Activated naive CD4-positive, alpha-beta T cell treated with anti-CD3 and anti-CD28 coated beads, Interleukin-2, amount 50 U/mL, for 16 hours (primary cell): ENCODE measurements around the gene PLCH2.
"Not testable (repeated sequence)": the region's sequence is repeated elsewhere in the genome, so short reads cannot be mapped to it uniquely, and the experiment has no call there.

Experiments
- DNase-seq: peaks from one replicate; pipeline ENCODE4 v3.0.0-alpha.2; 2020

The PLCH2 gene

DNA sequence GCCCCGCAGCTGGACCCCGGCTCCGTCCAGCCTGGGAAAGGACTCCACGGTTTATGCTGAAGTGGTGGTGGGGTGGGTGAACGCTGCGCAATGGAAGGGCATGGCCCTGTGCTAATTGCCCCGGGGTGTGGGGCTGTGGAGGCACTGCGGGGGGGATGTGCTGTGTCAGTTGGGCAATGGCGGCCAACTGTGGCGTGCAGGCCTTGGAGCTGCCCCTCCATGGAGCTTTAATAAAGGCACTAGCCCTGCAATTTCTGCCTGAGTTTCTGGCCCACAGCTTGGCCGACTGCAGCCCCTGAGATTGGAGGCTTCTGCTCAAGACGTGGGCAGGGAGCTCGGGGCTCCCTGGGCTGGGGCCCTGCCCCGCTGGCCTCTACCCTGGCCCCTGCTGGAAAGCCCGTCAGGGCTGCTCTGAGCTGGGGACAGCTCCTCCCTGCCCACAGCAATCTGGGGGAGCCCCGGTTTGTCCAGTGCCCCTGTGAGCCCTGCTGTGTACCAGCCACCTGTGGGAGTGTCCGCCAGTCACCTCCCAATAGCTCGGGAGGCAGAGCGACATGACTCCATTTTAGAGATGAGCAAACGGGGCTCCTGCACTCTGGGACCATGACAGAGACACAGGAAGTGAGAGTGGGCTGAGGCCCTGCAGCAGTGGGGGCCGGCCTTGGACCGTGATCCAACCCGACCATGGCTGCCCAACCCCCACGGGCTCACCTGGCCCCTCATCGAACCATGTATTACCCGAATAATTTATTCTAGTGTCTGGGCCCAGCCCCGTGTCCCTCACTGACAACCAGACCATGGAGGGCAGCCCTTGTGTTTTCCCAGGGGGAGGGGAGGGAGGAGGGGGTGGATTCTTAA lies 71.3 kb downstream of the PLCH2 start:
- peak; percentile 40 for DNase-seq

DNA sequence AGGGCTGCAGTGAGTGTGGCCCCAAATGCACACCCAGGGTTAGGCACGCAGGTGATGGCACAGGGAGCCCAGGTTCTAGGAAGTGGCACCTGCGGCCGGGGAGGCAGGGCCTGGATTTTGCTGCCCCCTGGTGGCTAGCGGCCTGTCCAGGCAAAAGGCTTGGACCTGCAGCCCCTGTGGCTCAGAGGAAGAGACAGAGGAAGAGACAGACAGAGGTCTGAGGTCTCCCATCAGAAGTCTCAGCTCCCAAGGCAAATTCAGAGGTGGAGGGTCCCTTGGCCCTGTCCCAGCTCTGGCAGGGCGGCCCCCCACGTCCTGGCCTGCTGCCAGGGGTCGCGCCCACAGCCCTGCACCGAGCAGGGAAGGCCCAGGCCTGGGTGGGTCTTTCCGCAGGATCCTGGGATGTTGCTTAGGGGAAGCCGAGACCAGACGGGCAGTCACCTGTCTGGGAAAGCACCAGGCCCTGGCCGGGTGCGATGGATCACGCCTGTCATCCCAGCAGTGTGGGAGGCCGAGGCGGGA lies 72.0 kb downstream of the PLCH2 start:
- peak; percentile 83 for DNase-seq

DNA sequence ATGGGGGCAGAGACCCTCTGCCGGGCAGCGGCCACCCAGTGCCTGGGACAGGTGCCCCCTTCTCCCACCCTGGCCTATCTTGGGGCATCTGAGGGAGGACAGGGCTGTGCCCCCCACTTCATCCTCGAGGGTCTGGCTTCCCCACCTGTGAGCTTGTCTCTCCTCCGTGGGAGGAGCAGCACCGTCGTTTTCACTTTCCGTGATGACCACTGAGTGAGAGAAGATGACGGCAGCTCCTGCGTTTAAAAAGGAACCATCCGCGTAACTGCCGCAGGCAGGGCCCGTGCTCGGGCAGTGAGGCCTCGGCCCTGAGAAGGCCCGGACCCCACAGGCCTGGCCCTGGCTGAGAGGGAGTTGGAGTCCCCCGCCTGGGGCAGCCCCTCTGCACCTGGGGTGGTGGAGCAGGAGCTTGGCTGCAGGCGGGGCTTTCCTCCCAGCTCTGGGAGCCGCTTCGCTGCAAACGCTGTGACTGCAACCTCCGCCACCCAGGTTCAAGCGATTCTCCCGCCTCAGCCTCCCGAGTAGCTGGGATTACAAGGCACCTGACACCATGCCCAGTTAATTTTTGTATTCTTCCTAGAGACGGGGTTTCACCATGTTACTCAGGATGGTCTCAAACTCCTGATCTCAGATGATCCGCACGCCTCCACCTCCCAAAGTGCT lies 73.4 kb downstream of the PLCH2 start:
- DNase-seq = not testable (repeated sequence)

DNA sequence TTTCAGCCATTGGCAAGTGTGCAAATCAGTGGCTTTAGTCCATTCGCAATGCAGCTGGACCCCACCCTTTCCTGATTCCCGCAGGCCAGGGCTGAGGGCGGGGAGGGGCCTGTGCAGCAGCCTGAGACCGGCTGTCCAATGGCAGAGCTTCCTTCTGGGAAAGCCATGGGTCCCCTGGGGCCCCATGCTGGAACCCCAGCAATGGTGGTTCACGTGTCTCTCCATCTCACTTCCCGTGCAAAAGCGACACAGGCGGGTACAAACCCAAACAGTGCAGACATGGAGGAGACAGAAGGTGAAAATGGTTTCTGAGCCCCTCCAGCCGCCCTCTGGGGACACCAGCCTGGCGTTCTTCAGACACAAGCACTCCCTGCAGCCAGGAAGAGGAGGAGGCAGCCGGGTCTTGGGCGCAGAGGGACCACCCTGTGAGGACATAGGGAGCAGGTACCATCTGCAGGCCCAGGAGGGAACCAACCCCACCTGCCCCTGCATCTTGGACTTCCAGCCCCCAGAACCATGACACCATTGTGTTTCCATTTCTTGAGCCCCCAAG lies 74.3 kb downstream of the PLCH2 start:
- DNase-seq = not testable (repeated sequence)

DNA sequence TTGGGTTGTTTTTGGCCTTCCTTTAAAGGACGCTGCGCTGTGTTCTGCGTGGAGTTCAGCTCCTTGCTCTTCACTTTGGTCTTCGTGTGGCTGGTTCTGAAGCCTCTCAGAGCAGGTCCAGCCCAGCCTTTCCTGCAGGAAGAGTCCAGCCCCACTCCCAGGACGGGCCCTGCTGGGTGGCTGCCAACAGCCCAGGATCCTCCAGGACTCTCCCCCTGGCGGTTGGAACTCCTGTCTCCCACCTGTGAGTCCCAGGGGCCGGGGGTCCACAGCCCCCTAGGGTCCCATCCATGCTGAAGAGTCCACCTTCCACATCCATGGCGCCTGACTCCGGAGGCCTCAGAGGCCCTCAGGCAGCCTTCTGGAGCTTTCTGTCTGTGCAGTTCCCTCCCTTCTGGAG lies 75.5 kb downstream of the PLCH2 start:
- not testable (repeated sequence) for DNase-seq

DNA sequence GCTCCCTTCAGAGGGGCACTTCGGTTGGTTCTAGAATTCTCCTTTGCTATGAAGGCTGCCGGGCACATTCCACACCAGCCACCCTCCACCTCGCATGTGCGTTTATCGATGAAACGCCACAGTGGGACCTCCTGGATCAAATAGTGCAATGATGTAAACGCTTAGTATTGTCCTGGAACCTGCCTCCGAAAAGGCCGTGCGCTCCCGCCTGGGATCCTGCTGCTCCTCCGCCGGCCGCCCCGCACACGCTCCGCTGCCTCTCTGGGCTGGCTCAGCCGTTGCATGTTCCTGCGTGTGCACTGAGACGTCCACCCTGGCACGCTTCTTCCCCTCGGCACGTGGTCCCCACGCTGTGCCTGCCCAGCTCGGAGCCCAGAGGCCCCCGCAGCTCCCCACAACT lies 76.1 kb downstream of the PLCH2 start:
- no peak for DNase-seq

DNA sequence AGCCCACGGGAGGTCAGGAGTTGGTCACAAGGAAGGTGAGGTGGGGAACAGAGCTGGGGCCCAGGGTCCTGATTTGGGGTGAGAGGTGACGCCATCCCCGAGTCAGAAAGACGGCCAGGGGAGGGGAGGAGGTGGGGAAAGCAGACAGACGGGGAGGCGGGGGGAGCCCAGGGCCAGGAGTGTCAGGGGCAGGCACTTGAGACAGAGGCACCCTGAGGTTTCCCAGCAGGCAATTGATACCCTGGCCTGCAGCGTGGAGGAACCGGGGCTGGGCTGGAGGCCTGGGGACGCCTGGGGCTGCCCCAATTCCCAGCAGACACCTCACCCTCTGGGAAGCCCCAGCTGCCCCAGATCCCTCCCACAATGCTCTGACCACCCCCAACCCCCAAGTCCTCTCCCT lies 77.0 kb downstream of the PLCH2 start:
- DNase-seq = not testable (repeated sequence)

DNA sequence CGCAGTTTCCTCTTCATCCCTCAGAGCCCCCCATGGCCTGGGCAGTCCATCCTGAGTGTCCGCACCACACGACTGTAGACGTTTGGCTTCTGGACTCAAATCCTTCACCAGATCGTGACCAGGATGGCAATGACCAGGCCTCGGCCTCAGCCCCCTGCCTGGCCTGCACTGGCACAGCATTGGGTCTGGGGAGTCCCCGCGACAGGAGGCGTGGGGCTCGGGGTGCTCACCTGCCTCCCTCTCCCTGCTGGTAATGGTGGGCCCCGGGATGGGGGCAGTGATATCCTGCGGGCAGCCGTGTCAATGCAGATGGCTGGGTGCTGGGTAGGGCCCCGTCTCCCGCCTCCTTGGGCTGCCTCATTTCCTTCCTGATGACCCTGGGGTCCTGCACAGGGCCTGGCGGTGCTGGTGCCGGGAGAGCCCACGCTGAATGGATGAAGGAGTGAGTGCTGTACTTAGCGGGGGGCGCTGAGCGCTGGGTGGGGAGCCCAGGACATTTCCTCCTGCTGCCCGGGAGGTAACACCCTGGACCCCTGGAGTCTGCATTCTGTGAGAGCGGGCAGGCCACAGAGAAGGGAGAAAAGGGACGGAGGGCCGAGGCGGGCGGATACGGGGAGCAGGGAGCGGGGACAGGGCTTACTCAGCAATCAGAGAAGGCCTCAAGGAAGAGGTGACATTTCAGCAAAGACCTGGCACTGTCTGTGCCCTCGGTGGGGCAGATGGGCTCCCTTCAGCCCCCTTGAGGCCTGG lies 78.0 kb downstream of the PLCH2 start:
- no peak for DNase-seq

DNA sequence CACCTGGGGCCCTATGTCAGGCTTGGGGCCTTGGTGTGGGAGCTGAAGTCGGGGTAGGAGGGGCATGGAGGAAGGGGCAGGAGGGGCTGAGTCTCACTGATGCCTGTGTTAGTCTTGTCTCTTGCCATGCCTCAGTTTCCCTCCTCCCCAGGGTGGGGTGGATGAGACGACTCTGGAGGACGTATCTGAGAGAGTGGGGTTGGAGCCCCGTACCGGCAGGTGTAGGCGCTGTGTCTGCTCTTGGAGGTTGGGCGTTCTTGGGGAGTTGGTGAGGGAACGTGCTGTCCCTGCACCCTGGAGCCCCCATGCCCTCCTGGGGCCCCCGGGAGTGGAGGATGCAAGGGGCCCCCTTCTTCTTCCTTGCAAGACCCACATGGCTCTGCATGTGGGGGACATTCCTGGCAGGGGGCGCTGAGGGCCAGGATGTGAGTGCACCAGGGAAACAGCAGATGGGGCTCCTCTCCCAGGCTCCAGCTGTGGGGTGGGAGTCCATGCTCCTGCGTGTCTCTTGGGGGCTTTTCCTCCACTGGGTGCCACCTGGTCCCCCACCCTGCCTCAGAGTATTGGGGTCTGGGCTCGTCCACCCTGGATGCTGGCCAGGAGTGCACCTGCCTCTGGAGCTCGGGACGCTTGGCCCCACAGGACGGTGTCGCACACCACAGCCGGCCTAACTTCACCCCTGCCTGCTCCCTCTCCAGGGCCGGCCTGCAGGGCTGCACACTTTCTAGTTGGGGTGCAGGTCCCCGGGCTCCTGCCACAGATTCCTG lies 78.7 kb downstream of the PLCH2 start:
- DNase-seq = peak; percentile 61
